Measurements from ENCODE around the gene ANGPT4.

GRCh38 chr20:913306-913849 is 2.8 kb downstream of the ANGPT4 start:
- TF ChIP-seq POLR2AphosphoS2 (IDR thresholded peaks at IDR 0.05; ENCODE audit: low read depth, low read length): no peak
- no peak for TF ChIP-seq CREB3 (CRISPR knock-in tag; IDR thresholded peaks at IDR 0.05)
